WTC11 (cell line): ENCODE results near the gene AMBRA1.

Source experiments
- CREB1 ChIP-seq: sonication (generic); formaldehyde crosslinking; IDR thresholded peaks from 2 replicates; pipeline ENCODE4 v1.8.0; 2023; ENCODE audit warnings: mild to moderate bottlenecking, missing genetic modification reagents
- CTCF ChIP-seq: fragments of 200-600 bp; IDR thresholded peaks from 2 replicates; pipeline ENCODE4 v1.8.0; 2022; ENCODE audit warnings: antibody characterized with exemption
- GABPB1 ChIP-seq: sonication (generic); formaldehyde crosslinking; IDR thresholded peaks from 2 replicates; pipeline ENCODE4 v1.8.1; 2023; ENCODE audit warnings: mild to moderate bottlenecking, missing genetic modification reagents
- NFYB ChIP-seq: sonication (generic); formaldehyde crosslinking; conservative IDR thresholded peaks from 2 replicates; pipeline ENCODE4 v1.8.0; 2022; ENCODE audit warnings: low read depth, missing genetic modification reagents
- NR2C2 ChIP-seq: sonication (generic); formaldehyde crosslinking; IDR thresholded peaks from 2 replicates; pipeline ENCODE4 v1.8.0; 2022; ENCODE audit warnings: mild to moderate bottlenecking, missing genetic modification reagents
- PREB ChIP-seq: sonication (generic); formaldehyde crosslinking; IDR thresholded peaks from 2 replicates; pipeline ENCODE4 v1.8.1; 2022; ENCODE audit warnings: mild to moderate bottlenecking, missing genetic modification reagents, moderate library complexity, borderline replicate concordance
- STAT6 ChIP-seq: sonication (generic); formaldehyde crosslinking; conservative IDR thresholded peaks from 2 replicates; pipeline ENCODE4 v1.8.1; 2023; ENCODE audit warnings: mild to moderate bottlenecking, low read depth, missing genetic modification reagents, moderate library complexity
- ZNF121 ChIP-seq: sonication (generic); formaldehyde crosslinking; IDR thresholded peaks from 2 replicates; pipeline ENCODE4 v1.8.0; 2023; ENCODE audit warnings: missing genetic modification reagents
- ZNF317 ChIP-seq: sonication (generic); formaldehyde crosslinking; IDR thresholded peaks from 2 replicates; pipeline ENCODE4 v1.8.1; 2023; ENCODE audit warnings: low read depth, mild to moderate bottlenecking, moderate library complexity, missing genetic modification reagents, borderline replicate concordance
- TF ChIP-seq, protein P1 (sequence below): sonication (generic); formaldehyde crosslinking; IDR thresholded peaks from 2 replicates; pipeline ENCODE4 v1.8.0; 2023; ENCODE audit warnings: missing genetic modification reagents
- TF ChIP-seq, protein P2 (sequence below): sonication (generic); formaldehyde crosslinking; IDR thresholded peaks from 2 replicates; pipeline ENCODE4 v1.8.1; 2023; ENCODE audit warnings: mild to moderate bottlenecking, missing genetic modification reagents, moderate library complexity
- TF ChIP-seq, protein P3 (sequence below): fragments of 250-450 bp; sonication (Bioruptor Pico); IDR thresholded peaks from 2 replicates; pipeline ENCODE4 v1.9.0; 2021; ENCODE audit warnings: mild to moderate bottlenecking, borderline replicate concordance

GRCh38 chr11:46630237-46630636 lies 36.4 kb upstream of the AMBRA1 start:
- TF ChIP-seq ZNF121 (CRISPR knock-in tag) (no peak), CTCF (no peak), NFYB (CRISPR knock-in tag) (no peak), PREB (CRISPR knock-in tag) (no peak), GABPB1 (CRISPR knock-in tag) (no peak), STAT6 (CRISPR knock-in tag) (no peak), NR2C2 (CRISPR knock-in tag) (no peak), CREB1 (no peak), ZNF317 (CRISPR knock-in tag) (no peak)
- TF ChIP-seq, protein P1, sequence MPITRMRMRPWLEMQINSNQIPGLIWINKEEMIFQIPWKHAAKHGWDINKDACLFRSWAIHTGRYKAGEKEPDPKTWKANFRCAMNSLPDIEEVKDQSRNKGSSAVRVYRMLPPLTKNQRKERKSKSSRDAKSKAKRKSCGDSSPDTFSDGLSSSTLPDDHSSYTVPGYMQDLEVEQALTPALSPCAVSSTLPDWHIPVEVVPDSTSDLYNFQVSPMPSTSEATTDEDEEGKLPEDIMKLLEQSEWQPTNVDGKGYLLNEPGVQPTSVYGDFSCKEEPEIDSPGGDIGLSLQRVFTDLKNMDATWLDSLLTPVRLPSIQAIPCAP: no peak
- TF ChIP-seq, protein P2, sequence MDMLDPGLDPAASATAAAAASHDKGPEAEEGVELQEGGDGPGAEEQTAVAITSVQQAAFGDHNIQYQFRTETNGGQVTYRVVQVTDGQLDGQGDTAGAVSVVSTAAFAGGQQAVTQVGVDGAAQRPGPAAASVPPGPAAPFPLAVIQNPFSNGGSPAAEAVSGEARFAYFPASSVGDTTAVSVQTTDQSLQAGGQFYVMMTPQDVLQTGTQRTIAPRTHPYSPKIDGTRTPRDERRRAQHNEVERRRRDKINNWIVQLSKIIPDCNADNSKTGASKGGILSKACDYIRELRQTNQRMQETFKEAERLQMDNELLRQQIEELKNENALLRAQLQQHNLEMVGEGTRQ (CRISPR knock-in tag): no peak
- TF ChIP-seq, protein P3, sequence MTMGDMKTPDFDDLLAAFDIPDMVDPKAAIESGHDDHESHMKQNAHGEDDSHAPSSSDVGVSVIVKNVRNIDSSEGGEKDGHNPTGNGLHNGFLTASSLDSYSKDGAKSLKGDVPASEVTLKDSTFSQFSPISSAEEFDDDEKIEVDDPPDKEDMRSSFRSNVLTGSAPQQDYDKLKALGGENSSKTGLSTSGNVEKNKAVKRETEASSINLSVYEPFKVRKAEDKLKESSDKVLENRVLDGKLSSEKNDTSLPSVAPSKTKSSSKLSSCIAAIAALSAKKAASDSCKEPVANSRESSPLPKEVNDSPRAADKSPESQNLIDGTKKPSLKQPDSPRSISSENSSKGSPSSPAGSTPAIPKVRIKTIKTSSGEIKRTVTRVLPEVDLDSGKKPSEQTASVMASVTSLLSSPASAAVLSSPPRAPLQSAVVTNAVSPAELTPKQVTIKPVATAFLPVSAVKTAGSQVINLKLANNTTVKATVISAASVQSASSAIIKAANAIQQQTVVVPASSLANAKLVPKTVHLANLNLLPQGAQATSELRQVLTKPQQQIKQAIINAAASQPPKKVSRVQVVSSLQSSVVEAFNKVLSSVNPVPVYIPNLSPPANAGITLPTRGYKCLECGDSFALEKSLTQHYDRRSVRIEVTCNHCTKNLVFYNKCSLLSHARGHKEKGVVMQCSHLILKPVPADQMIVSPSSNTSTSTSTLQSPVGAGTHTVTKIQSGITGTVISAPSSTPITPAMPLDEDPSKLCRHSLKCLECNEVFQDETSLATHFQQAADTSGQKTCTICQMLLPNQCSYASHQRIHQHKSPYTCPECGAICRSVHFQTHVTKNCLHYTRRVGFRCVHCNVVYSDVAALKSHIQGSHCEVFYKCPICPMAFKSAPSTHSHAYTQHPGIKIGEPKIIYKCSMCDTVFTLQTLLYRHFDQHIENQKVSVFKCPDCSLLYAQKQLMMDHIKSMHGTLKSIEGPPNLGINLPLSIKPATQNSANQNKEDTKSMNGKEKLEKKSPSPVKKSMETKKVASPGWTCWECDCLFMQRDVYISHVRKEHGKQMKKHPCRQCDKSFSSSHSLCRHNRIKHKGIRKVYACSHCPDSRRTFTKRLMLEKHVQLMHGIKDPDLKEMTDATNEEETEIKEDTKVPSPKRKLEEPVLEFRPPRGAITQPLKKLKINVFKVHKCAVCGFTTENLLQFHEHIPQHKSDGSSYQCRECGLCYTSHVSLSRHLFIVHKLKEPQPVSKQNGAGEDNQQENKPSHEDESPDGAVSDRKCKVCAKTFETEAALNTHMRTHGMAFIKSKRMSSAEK (CRISPR knock-in tag): no peak
